GM21786 (cell line): ENCODE data around the gene NFIC.
"Not testable (repeated sequence)": the region's sequence is repeated elsewhere in the genome, so short reads cannot be mapped to it uniquely, and the experiment has no call there.

Experiments used
- ATAC-seq: cut with Tn5 transposase; IDR thresholded peaks from one replicate; pipeline ENCODE4 v1.9.1; 2021; ENCODE audit not compliant: unreplicated experiment

Gene NFIC

GRCh38 chr19:3396881-3397265 is 30.5 kb downstream of the NFIC start:
- ATAC-seq: no peak

- no peak for ATAC-seq
These were observed 31.1 kb downstream of the NFIC start for GRCh38 chr19:3397266-3398022.

- ATAC-seq: no peak
These were observed 31.9 kb downstream of the NFIC start for GRCh38 chr19:3398114-3398899.

- no peak for ATAC-seq
These were observed 32.5 kb downstream of the NFIC start for GRCh38 chr19:3398900-3399278.

GRCh38 chr19:3399311-3399710 is 32.9 kb downstream of the NFIC start:
- not testable (repeated sequence) for ATAC-seq

- no peak for ATAC-seq
These were observed 34.8 kb downstream of the NFIC start for GRCh38 chr19:3401004-3401768.

- no peak for ATAC-seq
These were observed 36.5 kb downstream of the NFIC start for GRCh38 chr19:3402631-3403443.

- ATAC-seq: no peak
These were observed 37.3 kb downstream of the NFIC start for GRCh38 chr19:3403489-3404323.

- no peak for ATAC-seq
These were observed 38.2 kb downstream of the NFIC start for GRCh38 chr19:3404324-3405260.

GRCh38 chr19:3405261-3405653 is 38.9 kb downstream of the NFIC start:
- ATAC-seq: no peak

GRCh38 chr19:3406571-3407111 is 40.3 kb downstream of the NFIC start:
- ATAC-seq: no peak

- no peak for ATAC-seq
These were observed 41.5 kb downstream of the NFIC start for GRCh38 chr19:3407556-3408516.

GRCh38 chr19:3408996-3409345 is 42.6 kb downstream of the NFIC start:
- ATAC-seq: no peak

- no peak for ATAC-seq
These were observed 43.1 kb downstream of the NFIC start for GRCh38 chr19:3409346-3410064.

- ATAC-seq: no peak
These were observed 45.3 kb downstream of the NFIC start for GRCh38 chr19:3411636-3412035.

- no peak for ATAC-seq
These were observed 45.7 kb downstream of the NFIC start for GRCh38 chr19:3412066-3412465.

- ATAC-seq: no peak
These were observed 47.5 kb downstream of the NFIC start for GRCh38 chr19:3413796-3414327.
